DMS 273 (cell line): ENCODE data around the gene EBF3.

Experiments used
- DNase-seq: peaks from one replicate; lab custom pipeline; 2025; ENCODE audit not compliant: unreplicated experiment; lab: John Stamatoyannopoulos, UW

EBF3 gene

DNA sequence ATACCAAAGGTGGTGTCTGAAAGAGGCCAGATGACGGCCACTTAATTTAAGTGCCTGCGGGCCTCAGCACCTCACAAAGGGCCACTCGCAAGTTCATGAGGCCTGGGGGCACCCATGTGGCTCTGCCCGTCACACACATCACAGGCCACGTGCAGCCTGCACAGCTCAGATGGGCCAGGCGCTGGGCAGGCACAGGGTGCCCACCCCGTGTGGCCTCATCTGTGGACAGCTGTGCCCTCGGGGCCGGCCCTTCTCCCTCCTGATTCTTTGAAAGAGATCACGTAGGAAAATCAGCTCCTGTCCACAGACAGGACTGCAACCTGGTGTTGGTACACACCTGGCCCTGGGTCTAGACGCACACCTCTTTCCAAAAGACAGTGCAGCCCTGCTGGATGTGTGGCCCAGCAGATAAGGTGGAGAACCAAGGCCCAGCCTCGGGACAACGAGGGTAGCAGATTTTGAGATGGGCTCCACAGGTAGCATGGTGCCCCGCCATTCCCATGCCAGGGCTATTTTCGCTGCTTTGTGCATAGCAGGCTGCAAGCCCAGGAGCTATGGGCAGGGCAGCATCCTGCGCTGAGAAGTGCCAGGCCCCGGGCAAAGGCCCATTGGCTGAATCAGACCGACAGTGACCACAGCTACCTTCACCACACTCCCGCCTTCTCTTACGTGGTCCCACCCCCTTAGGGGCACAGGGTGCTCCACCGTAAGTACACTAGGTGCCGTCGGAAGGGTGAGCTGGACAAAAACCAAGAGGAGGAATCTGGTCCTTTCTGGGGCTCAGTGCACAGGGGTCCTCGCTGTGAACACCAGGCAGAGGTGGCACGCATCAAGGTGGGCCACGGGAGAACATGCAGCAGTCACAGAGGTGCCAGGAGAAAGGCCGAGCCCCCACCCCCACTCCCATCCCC, 124.5 kb downstream of the EBF3 start:
- DNase-seq, result no peak

- no peak for DNase-seq
These were observed 125.3 kb downstream of the EBF3 start for GRCh38 chr10:129838794-129839193.

DNA sequence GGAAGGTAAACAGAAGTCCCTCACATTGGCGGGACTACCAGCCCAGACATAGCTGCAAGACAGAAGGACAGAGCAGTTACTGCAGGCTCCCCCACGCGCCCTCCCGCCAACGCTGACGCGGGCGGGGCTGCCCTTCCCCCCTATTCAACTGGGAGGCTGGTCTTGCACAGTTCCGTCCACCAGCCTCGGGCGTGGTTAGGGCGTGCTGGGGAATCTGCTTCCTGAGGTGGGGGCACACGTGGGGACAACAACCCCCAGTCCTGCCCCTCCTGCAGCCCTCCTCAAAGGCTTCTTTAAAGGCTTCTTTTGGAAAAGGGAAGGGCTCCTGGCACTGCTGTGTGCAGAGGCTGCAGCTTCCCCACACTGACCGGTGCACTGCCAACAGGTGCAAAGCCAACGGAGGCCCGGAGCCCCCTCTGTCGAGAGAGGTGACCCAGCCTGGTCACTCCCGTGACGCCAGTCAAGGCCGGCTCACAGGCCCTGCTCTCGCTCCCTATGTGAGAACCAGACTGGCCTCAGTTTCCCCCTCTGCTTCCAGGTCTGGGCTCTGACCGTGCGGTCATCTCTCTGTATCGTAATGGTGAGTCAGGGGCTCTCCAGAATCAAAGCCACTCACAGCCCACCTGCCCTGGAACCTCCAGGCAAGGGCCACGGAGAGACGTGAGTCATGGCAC, 126.0 kb downstream of the EBF3 start:
- no peak for DNase-seq

GRCh38 chr10:129836253-129836652, 127.8 kb downstream of the EBF3 start:
- no peak for DNase-seq

- no peak for DNase-seq
These were observed 129.9 kb downstream of the EBF3 start for GRCh38 chr10:129833994-129834739.

DNA sequence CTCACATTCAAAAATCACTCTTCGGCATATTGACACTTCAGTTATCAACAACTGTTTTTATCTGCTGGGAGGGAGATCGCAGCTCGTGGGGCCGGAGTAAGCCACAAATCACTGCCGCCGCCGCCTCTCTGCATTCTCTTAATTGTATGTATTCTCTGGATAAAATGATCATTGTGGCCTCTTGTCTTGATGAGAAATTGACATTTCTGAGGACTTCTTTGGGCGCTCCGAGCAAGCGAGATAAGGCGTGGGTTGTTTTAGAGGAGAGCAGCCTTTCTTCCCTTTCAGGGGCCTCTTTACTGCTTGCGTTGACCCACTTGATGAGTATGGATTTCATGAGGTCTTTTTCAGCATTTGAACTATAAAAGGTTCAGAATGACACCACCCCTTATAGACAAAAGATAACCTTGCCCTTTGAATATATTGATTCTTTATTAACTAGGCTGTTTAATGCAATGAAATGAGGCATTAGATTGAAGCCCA, 130.6 kb downstream of the EBF3 start:
- DNase-seq, result no peak

DNA sequence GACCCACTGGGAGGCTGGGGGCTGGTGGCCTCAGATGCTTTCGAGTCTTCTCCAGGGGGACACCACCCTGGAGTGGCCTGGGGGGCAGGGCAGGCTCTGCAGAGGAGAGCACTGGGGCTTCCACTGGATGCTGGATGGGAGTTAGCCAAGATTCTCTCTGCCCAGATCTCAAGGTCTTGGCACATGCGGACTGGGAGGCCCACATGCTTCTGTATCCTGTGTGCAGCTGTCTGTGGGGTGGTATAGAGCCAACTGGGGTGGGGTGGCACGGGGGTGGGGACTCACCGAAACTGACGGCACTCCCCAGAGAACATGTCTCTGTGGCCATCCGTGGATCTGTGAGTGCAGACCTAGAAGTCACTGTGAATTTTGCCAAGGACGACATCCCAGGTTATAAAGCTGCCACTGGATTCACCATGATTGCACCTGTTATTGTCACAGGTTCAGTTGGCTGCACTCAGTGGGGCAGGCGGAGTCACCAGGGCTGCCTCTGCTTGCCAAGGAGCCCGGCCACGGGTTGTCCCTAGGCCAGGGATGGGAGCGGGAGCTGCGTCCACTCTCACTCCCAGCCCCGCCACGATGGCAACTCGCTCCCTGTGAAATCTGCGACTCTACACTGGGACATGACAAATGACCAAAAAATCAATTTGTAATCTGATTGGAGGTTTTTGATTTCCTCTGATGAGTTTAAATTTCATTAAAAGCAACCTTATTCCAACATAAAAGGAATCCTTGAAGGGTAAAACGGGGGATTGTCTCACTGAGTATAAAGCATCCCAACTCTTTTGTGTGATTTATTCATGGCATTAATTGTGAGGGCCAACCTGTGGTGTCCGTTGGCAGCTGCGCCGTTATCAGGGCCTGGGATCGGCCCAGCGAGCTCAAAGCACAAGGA, 131.3 kb downstream of the EBF3 start:
- DNase-seq, result no peak

DNA sequence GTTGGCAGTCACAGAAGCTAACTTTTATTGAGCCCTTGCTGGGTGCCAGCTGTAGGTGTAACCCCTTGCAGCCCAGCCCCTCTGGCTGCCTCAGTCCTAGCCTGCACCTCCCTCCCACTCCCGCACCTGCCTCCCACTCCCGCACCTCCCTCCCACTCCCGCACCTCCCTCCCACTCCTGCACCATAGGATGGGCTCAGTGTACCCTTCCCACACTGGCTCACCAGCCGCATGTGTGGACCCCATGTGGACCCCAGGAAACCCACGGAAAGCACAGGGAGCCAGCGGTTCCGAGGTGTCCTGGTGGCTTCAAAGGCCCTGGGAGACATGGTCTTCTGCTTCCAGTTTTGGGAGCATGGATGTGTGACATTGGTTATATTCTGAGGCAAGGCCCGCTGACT, 132.9 kb downstream of the EBF3 start:
- no peak for DNase-seq

DNA sequence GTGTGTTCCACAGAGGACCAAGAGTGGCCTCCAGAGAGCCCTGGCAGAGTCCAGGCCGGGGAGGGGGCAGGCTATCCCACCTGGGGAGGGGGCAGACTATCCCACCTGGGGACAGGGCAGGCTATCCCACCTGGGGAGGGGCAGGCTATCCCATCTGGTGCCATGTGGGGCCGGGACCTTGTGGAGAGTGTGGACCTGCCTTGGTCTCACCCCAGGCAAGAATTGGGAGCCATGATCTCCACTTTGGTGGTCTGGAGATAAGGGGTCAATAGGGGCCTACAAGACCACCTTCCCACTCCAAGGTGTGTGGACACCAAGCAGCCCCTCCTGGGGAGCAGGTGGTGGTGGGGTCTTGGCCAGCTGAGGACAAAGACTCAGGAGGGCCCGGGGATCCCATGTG, 138.2 kb downstream of the EBF3 start:
- DNase-seq, result no peak

- DNase-seq, result no peak
These were observed 138.9 kb downstream of the EBF3 start for GRCh38 chr10:129825221-129825620.

DNA sequence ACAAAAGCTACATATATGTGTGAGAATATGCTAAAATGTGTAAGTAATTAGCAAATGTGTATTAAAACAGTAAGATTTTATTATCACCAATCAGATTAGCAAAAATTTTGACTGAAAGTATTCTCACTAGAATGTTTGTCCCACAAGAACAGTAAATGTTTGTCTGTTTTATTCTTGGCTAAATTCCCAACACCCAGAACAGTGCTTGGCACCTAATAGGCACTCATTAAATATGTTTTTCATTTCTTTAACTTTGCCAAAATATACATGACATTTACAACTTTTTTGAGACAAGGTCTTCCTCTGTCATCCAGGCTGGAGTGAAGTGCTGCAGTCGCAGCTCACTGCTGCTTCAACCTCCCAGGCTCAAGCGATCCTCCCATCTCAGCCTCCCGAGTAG, 143.6 kb downstream of the EBF3 start:
- DNase-seq, result no peak

GRCh38 chr10:129816656-129817045, 147.4 kb downstream of the EBF3 start:
- DNase-seq, result no peak

GRCh38 chr10:129815898-129816655, 148.0 kb downstream of the EBF3 start:
- no peak for DNase-seq

- DNase-seq, result no peak
These were observed 149.1 kb downstream of the EBF3 start for GRCh38 chr10:129814681-129815646.

DNA sequence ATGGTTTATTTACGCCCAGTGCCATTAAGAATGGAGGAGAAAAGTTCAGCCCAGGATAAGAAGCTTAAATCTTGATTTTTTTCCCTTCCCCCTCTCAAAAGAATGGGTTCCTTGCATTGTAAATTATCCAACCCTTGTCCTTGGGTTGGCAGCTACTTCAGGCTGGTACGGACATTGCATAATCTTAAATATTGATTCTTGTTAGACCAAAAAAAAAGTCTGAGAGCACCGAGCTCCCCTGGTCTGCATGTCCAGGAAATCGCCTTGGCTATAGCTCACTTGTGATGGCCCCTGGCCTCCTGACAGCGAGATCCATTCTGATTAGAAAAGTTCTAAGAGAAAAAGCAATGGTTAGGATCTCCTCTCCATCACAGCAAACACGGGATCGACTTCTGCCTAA, 151.7 kb downstream of the EBF3 start:
- no peak for DNase-seq

DNA sequence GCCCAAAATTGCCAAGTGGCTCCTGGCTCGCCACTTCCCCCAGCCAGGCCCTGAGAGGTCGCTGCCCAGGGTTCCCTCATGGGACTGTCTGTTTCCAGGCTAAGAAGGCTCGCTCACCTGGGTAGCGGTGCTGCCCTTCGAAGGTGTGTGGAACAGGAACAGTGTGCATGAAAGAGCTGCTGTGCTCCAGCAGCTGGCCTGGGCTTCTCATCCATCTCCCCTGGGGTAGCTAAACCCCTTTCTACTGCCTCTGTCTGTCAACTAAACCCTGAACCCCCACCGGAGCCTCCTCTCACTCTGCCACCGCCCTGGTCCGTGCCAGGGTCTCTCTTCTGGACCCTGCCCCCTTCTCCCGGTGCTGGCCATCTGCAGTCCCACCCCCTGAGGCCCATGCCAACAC, 152.9 kb downstream of the EBF3 start:
- no peak for DNase-seq

DNA sequence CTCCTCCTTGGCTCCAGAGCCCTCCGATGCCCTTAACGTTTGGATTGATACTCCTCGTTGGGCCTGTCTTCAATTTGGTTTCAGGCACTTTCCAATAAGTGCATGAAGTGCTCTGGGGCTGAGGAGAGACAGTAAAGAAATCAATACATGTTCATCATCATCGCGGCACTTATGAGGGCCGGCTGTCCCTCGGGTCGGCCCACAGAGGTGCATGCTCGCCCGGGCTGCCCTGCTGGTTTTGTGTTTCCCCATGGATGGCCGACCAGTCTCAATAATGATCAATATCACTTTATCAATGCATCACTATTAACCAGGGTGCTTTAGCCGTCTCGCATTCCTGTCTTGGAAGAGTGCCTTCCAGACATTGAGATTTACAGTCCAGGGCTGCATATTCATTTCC, 154.2 kb downstream of the EBF3 start:
- no peak for DNase-seq

GRCh38 chr10:129809431-129809830, 154.6 kb downstream of the EBF3 start:
- no peak for DNase-seq
